ENCODE results near the gene FAM3C.
"Not testable (repeated sequence)": the region's sequence is repeated elsewhere in the genome, so short reads cannot be mapped to it uniquely, and the experiment has no call there.

FAM3C gene

GRCh38 chr7:121395961-121396757, at the start of gene FAM3C:
Gene FAM3C (minus strand): TSS chr7:121396308. CDS start chr7:121382969, 13,339 bp downstream.
- peak; percentile 89 for DNase-seq

- DNase-seq = no peak
Observed at GRCh38 chr7:121442845-121443244, 46.7 kb upstream of the FAM3C start.

- DNase-seq = no peak
Observed at GRCh38 chr7:121440857-121441503, 44.9 kb upstream of the FAM3C start.

- DNase-seq = not testable (repeated sequence)
Observed at GRCh38 chr7:121438043-121438955, 42.2 kb upstream of the FAM3C start.

- no peak for DNase-seq
Observed at GRCh38 chr7:121437470-121437869, 41.4 kb upstream of the FAM3C start.

GRCh38 chr7:121436688-121437087, 40.6 kb upstream of the FAM3C start:
- no peak for DNase-seq

- DNase-seq = no peak
Observed at GRCh38 chr7:121436136-121436535, 40.0 kb upstream of the FAM3C start.

- no peak for DNase-seq
Observed at GRCh38 chr7:121433775-121434174, 37.7 kb upstream of the FAM3C start.

GRCh38 chr7:121432486-121432885, 36.4 kb upstream of the FAM3C start:
- DNase-seq = not testable (repeated sequence)

- no peak for DNase-seq
Observed at GRCh38 chr7:121431996-121432395, 35.9 kb upstream of the FAM3C start.

- DNase-seq = no peak
Observed at GRCh38 chr7:121431389-121431995, 35.4 kb upstream of the FAM3C start.

- no peak for DNase-seq
Observed at GRCh38 chr7:121430558-121430957, 34.5 kb upstream of the FAM3C start.

- DNase-seq = no peak
Observed at GRCh38 chr7:121429798-121430197, 33.7 kb upstream of the FAM3C start.

GRCh38 chr7:121428855-121429489, 32.9 kb upstream of the FAM3C start:
- no peak for DNase-seq

- DNase-seq = not testable (repeated sequence)
Observed at GRCh38 chr7:121421743-121422142, 25.6 kb upstream of the FAM3C start.

GRCh38 chr7:121420976-121421375, 24.9 kb upstream of the FAM3C start:
- DNase-seq = no peak

GRCh38 chr7:121419201-121420148, 23.4 kb upstream of the FAM3C start:
- no peak for DNase-seq

- no peak for DNase-seq
Observed at GRCh38 chr7:121416533-121416932, 20.4 kb upstream of the FAM3C start.

GRCh38 chr7:121414436-121414835, 18.3 kb upstream of the FAM3C start:
- no peak for DNase-seq

- no peak for DNase-seq
Observed at GRCh38 chr7:121411597-121411979, 15.5 kb upstream of the FAM3C start.

Data from NCI-H1105 (cell line).